HG02852 (cell line): ENCODE data around the gene SBNO1.
"Not testable (repeated sequence)": the region's sequence is repeated elsewhere in the genome, so short reads cannot be mapped to it uniquely, and the experiment has no call there.

Experiments used
- ATAC-seq: cut with Tn5 transposase; IDR thresholded peaks from one replicate; pipeline ENCODE4 v1.9.1; 2021; ENCODE audit warnings: mild to moderate bottlenecking, moderate library complexity; ENCODE audit not compliant: unreplicated experiment

The SBNO1 gene

GRCh38 chr12:123250471-123251383 lies 113.9 kb downstream of the SBNO1 start:
- ATAC-seq: no peak

- ATAC-seq: not testable (repeated sequence)
Measured at GRCh38 chr12:123248996-123249741, 115.5 kb downstream of the SBNO1 start.

- ATAC-seq: not testable (repeated sequence)
Measured at GRCh38 chr12:123248129-123248528, 116.5 kb downstream of the SBNO1 start.

GRCh38 chr12:123245678-123246077 lies 119.0 kb downstream of the SBNO1 start:
- no peak for ATAC-seq

GRCh38 chr12:123243671-123244262 lies 120.9 kb downstream of the SBNO1 start:
- ATAC-seq: no peak

GRCh38 chr12:123242116-123242904 lies 122.3 kb downstream of the SBNO1 start:
- ATAC-seq: no peak
